T-cell (primary cell): ENCODE data around the gene AKAP3. TPM values are rescaled to one million over a fixed set of nuclear protein-coding genes. Genes with fewer than 3 reads are reported as not detected.

Experiments
- ATAC-seq, 4 experiments: fragments of 200-7000 bp in 3 of 4; fragments of 150-1000 bp in 1 of 4; cut with Tn5 transposase; replicated peaks in 1 of 4; 1 replicate in 3 of 4; 2 replicates in 1 of 4; pipeline ENCODE4 v1.10.0; 2021; ENCODE audit warnings: moderate library complexity in 3 of 4, mild to moderate bottlenecking in 2 of 4, moderate number of reproducible peaks in 1 of 4
- CTCF ChIA-PET, 2 donors: fragments of 300-600 bp; sonication (Branson Sonifier 250); formaldehyde crosslinking; loops; one replicate each; lab custom pipeline; 2022; ENCODE audit warnings: antibody characterized with exemption in 2 of 2; lab: Charles Lee
- POLR2A ChIA-PET, 2 donors: fragments of 300-600 bp; sonication (Branson Sonifier 250); formaldehyde crosslinking; loops; one replicate each; lab custom pipeline; 2022; ENCODE audit warnings: antibody characterized with exemption in 2 of 2; lab: Charles Lee
- DNase-seq, 35 experiments: peaks; one replicate each; pipeline versions ENCODE4 v3.0.0 to v3.0.0-alpha.2; 2013 to 2023
- H3K27ac ChIP-seq: one replicate; pipeline ENCODE4 v1.5.1; 2013; ENCODE audit warnings: low read length
- H3K27me3 ChIP-seq, 2 experiments: replicated peaks in 1 of 2; 1 replicate in 1 of 2; 2 replicates in 1 of 2; pipeline versions ENCODE4 v1.6.1 to v1.7.0; 2013; ENCODE audit warnings: low read length in 1 of 2, mixed read lengths in 1 of 2; ENCODE audit not compliant: control insufficient read depth in 2 of 2, insufficient read depth in 2 of 2; ENCODE audit errors: extremely low read depth in 1 of 2
- H3K36me3 ChIP-seq, 2 donors: 1 replicate in 1 of 2; 2 replicates in 1 of 2; pipeline versions ENCODE4 v1.6.1 to v1.7.0; 2013; ENCODE audit warnings: low read length in 1 of 2; ENCODE audit not compliant: control insufficient read depth in 2 of 2, insufficient read depth in 1 of 2; ENCODE audit errors: extremely low read depth in 1 of 2
- H3K4me1 ChIP-seq, 2 experiments: 1 replicate in 1 of 2; 2 replicates in 1 of 2; pipeline versions ENCODE4 v1.6.1 to v1.7.0; 2013; ENCODE audit warnings: low read length in 2 of 2, mixed read lengths in 1 of 2; ENCODE audit not compliant: insufficient read depth in 2 of 2, control insufficient read depth in 1 of 2; ENCODE audit errors: extremely low read depth in 1 of 2
- H3K4me3 ChIP-seq, 2 donors: 1 replicate in 1 of 2; 2 replicates in 1 of 2; pipeline versions ENCODE4 v1.5.1 to v1.7.0; 2013; ENCODE audit warnings: mild to moderate bottlenecking in 2 of 2, low read length in 1 of 2, moderate library complexity in 1 of 2; ENCODE audit not compliant: control insufficient read depth in 1 of 2; ENCODE audit errors: extremely low read depth in 1 of 2
- H3K9me3 ChIP-seq: 2 replicates; pipeline ENCODE4 v1.7.0; 2013
- H3K27ac Mint-ChIP-seq, 2 donors: one replicate each; pipeline ENCODE4 v1.8.0; 2020 to 2021; ENCODE audit warnings: mild to moderate bottlenecking in 2 of 2, mixed read lengths in 2 of 2
- H3K27me3 Mint-ChIP-seq, 2 donors: one replicate each; pipeline ENCODE4 v1.8.0; 2021 to 2022; ENCODE audit warnings: mixed read lengths in 2 of 2
- H3K36me3 Mint-ChIP-seq: one replicate; pipeline ENCODE4 v1.8.0; 2021; ENCODE audit warnings: mixed read lengths
- H3K4me1 Mint-ChIP-seq, 3 donors: one replicate each; pipeline ENCODE4 v1.8.0; 2020 to 2022; ENCODE audit warnings: mixed read lengths in 3 of 3, mild to moderate bottlenecking in 1 of 3
- H3K4me3 Mint-ChIP-seq, 3 donors: one replicate each; pipeline ENCODE4 v1.8.0; 2020 to 2022; ENCODE audit warnings: mild to moderate bottlenecking in 3 of 3, mixed read lengths in 3 of 3, moderate library complexity in 3 of 3
- H3K9me3 Mint-ChIP-seq, 3 donors: one replicate each; pipeline ENCODE4 v1.8.0; 2020 to 2022; ENCODE audit warnings: mixed read lengths in 3 of 3
- WGBS: methylation state at CpG from one replicate; pipeline ENCODE4 v1.1.5; 2013; ENCODE audit warnings: missing lambda C conversion rate; ENCODE audit not compliant: insufficient coverage; 5-methylcytosine and 5-hydroxymethylcytosine counted together
- total RNA-seq, 35 experiments: library from RNA in 6 of 35; stranded (reverse) in 6 of 35; fragments of 120-200 nt in 1 of 35; gene quantifications; one replicate each; pipeline versions ENCODE4 v1.2.1 to v1.2.4 and lab custom pipeline; 2013 to 2026

AKAP3 gene
- total RNA-seq, 5 donors from 2014 or later (not counting 1 experiment from before 2014, with no cell fraction given), result 1.5 to 7.9 (median 3.3) TPM

GRCh38 chr12:4610481-4610880 is 38.4 kb downstream of the AKAP3 start:
- Mint-ChIP-seq H3K27me3 (no peaks in the 10 kb centered on the region), H3K27ac (no peak overlapping the region), H3K9me3 (no peaks in the 10 kb centered on the region), H3K36me3 (peaks cover 58% of the 10 kb centered on the region), H3K4me1 (peaks cover 18 to 31% (median 24%) of the 10 kb centered on the region in 3 donors), H3K4me3 (no peak overlapping the region)
- H3K4me1 ChIP-seq, result peaks cover 0 to 2% of the 10 kb centered on the region in 2 experiments
- H3K27ac ChIP-seq, result no peak overlapping the region
- DNase-seq (no peak), ATAC-seq (no peak)
- ChIA-PET CTCF (no interaction called here), POLR2A (no interaction called here)
- 100% methylated on average over 1 of the region's 4 CpGs for WGBS
- no peak overlapping the region for H3K4me3 ChIP-seq
- H3K9me3 ChIP-seq, result no peaks in the 10 kb centered on the region
- H3K27me3 ChIP-seq, result no peaks in the 10 kb centered on the region
- H3K36me3 ChIP-seq, result peaks cover 5 to 39% of the 10 kb centered on the region in 2 donors

GRCh38 chr12:4609071-4609470 is 39.8 kb downstream of the AKAP3 start:
- ChIA-PET CTCF (no interaction called here), POLR2A (no interaction called here)
- Mint-ChIP-seq H3K4me1 (peaks cover 25 to 39% (median 31%) of the 10 kb centered on the region in 3 donors), H3K27ac (peak overlapping the region in 1 of 2 donors; percentile 1), H3K27me3 (no peaks in the 10 kb centered on the region), H3K36me3 (peaks cover 46% of the 10 kb centered on the region), H3K4me3 (no peak overlapping the region), H3K9me3 (no peaks in the 10 kb centered on the region)
- no peak overlapping the region for H3K27ac ChIP-seq
- no peak overlapping the region for H3K4me3 ChIP-seq
- H3K27me3 ChIP-seq, result no peaks in the 10 kb centered on the region
- peaks cover 5 to 30% of the 10 kb centered on the region in 2 donors for H3K36me3 ChIP-seq
- peaks cover 0 to 2% of the 10 kb centered on the region in 2 experiments for H3K4me1 ChIP-seq
- ATAC-seq, result no peak
- no peak for DNase-seq
- H3K9me3 ChIP-seq, result no peaks in the 10 kb centered on the region
- WGBS, result no CpG with 5 or more reads among the region's 9 CpGs

- Mint-ChIP-seq H3K27ac (no peak overlapping the region), H3K4me3 (peak overlapping the region in 1 of 3 donors; percentile 21), H3K27me3 (peaks cover 3 to 8% of the 10 kb centered on the region in 2 donors), H3K9me3 (no peaks in the 10 kb centered on the region), H3K36me3 (peaks cover 30% of the 10 kb centered on the region), H3K4me1 (peaks cover 25 to 39% (median 31%) of the 10 kb centered on the region in 3 donors)
- Histone ChIP-seq H3K27me3 (no peaks in the 10 kb centered on the region), H3K27ac (no peak overlapping the region), H3K4me3 (no peak overlapping the region), H3K36me3 (peaks cover 0 to 13% of the 10 kb centered on the region in 2 donors), H3K9me3 (no peaks in the 10 kb centered on the region), H3K4me1 (peaks cover 0 to 2% of the 10 kb centered on the region in 2 experiments)
- WGBS, result no CpG with 5 or more reads among the region's 3 CpGs
- POLR2A ChIA-PET, result no interaction called here
- DNase-seq, result no peak
- no peak for ATAC-seq
- CTCF ChIA-PET, result no interaction called here
These were observed 41.8 kb downstream of the AKAP3 start for GRCh38 chr12:4607056-4607455.

- WGBS, result 0% methylated on average over 15 of the region's 25 CpGs
- peak; percentile 52 to 85 (median 69) for DNase-seq
- Mint-ChIP-seq H3K27ac (peak overlapping the region; percentile 89 to 96), H3K4me3 (peak overlapping the region; percentile 95 to 99 (median 95)), H3K27me3 (peaks cover 3 to 8% of the 10 kb centered on the region in 2 donors), H3K9me3 (no peaks in the 10 kb centered on the region), H3K4me1 (peaks cover 24 to 39% (median 31%) of the 10 kb centered on the region in 3 donors), H3K36me3 (peaks cover 13% of the 10 kb centered on the region)
- Histone ChIP-seq H3K4me1 (peaks cover 0 to 2% of the 10 kb centered on the region in 2 experiments), H3K27ac (peak overlapping the region; percentile 15), H3K4me3 (peak overlapping the region; percentile 85 to 98), H3K9me3 (no peaks in the 10 kb centered on the region), H3K36me3 (peaks cover 0 to under 1% of the 10 kb centered on the region in 2 donors), H3K27me3 (no peaks in the 10 kb centered on the region)
- POLR2A ChIA-PET, result interaction anchor here in 1 of 2 donors (0.7 kb wide), 1 partner anchor 823 kb away, joined by 7 read pairs; no protein-coding TSS in a partner anchor
- CTCF ChIA-PET, result interaction anchor here (1.2 to 2.1 kb wide), 3 partner anchors 39 to 244 kb away, joined by 3 to 9 read pairs (median 4); partner anchors contain the start of genes AKAP3 (in 1 of the 2) and NDUFA9 (in 1 of the 2)
- peak; percentile 95 to 97 (median 96) for ATAC-seq
These were observed 44.1 kb downstream of the AKAP3 start for GRCh38 chr12:4604684-4605193.

- ATAC-seq, result no peak
- WGBS, result no CpG with 5 or more reads among the region's 1 CpG
- H3K36me3 ChIP-seq, result no peaks in the 10 kb centered on the region
- H3K27me3 ChIP-seq, result no peaks in the 10 kb centered on the region
- H3K4me1 Mint-ChIP-seq, result peaks cover 19 to 35% (median 31%) of the 10 kb centered on the region in 3 donors
- H3K9me3 ChIP-seq, result no peaks in the 10 kb centered on the region
- H3K9me3 Mint-ChIP-seq, result no peaks in the 10 kb centered on the region
- POLR2A ChIA-PET, result no interaction called here
- peaks cover 3 to 8% of the 10 kb centered on the region in 2 donors for H3K27me3 Mint-ChIP-seq
- DNase-seq, result no peak
- H3K27ac Mint-ChIP-seq, result no peak overlapping the region
- no peak overlapping the region for H3K27ac ChIP-seq
- CTCF ChIA-PET, result interaction anchor here (0.8 to 2.1 kb wide), 4 partner anchors 8 to 245 kb away, joined by 3 to 9 read pairs (median 4); partner anchors contain the start of genes AKAP3 (in 1 of the 2) and NDUFA9 (in 1 of the 2)
- H3K4me3 ChIP-seq, result no peak overlapping the region
- no peak overlapping the region for H3K4me3 Mint-ChIP-seq
- peaks cover 0 to 2% of the 10 kb centered on the region in 2 experiments for H3K4me1 ChIP-seq
- peaks cover 8% of the 10 kb centered on the region for H3K36me3 Mint-ChIP-seq
These were observed 44.9 kb downstream of the AKAP3 start for GRCh38 chr12:4603946-4604345.

- Mint-ChIP-seq H3K4me1 (peaks cover 14 to 32% (median 30%) of the 10 kb centered on the region in 3 donors), H3K4me3 (no peak overlapping the region), H3K27ac (no peak overlapping the region), H3K36me3 (peaks cover 5% of the 10 kb centered on the region), H3K27me3 (peaks cover 3 to 8% of the 10 kb centered on the region in 2 donors), H3K9me3 (no peaks in the 10 kb centered on the region)
- POLR2A ChIA-PET, result no interaction called here
- H3K27ac ChIP-seq, result no peak overlapping the region
- CTCF ChIA-PET, result interaction anchor here in 1 of 2 donors (0.8 kb wide), 1 partner anchor 9 kb away, joined by 3 read pairs; no protein-coding TSS in a partner anchor
- no peak overlapping the region for H3K4me3 ChIP-seq
- DNase-seq (no peak), ATAC-seq (no peak)
- no peaks in the 10 kb centered on the region for H3K36me3 ChIP-seq
- WGBS, result 68% methylated on average over 6 of the region's 7 CpGs
- H3K27me3 ChIP-seq, result no peaks in the 10 kb centered on the region
- no peaks in the 10 kb centered on the region for H3K9me3 ChIP-seq
- H3K4me1 ChIP-seq, result peaks cover 0 to 2% of the 10 kb centered on the region in 2 experiments
These were observed 45.4 kb downstream of the AKAP3 start for GRCh38 chr12:4603421-4603820.
